GM12865 (cell line): ENCODE results near the gene SERPINA1.

ENCODE experiments used
- DNase-seq: peaks from one replicate; pipeline ENCODE4 v3.0.0; 2010; ENCODE audit warnings: low read depth
- H3K4me3 ChIP-seq: 2 replicates; pipeline ENCODE4 v1.5.1; 2011; ENCODE audit warnings: mild to moderate bottlenecking, low read depth, low read length, control low read depth
- CTCF ChIP-seq: IDR thresholded peaks from 2 replicates; pipeline ENCODE4 v1.5.1; 2011; ENCODE audit warnings: low read length, control low read depth, low read depth, inconsistent platforms; ENCODE audit not compliant: insufficient read depth; ENCODE audit errors: missing control alignments

Gene SERPINA1

GRCh38 chr14:94388027-94388383 is 397 bp downstream of the SERPINA1 start:
- DNase-seq = no peak

GRCh38 chr14:94387051-94388026 is 1.1 kb downstream of the SERPINA1 start:
- no peak for TF ChIP-seq CTCF
- H3K4me3 ChIP-seq = no peak overlapping the region
- no peak for DNase-seq

More at GRCh38 chr14:94388027-94388383, 397 bp downstream of the SERPINA1 start:
- TF ChIP-seq CTCF = no peak
- no peak overlapping the region for H3K4me3 ChIP-seq

- no peak for TF ChIP-seq CTCF
- DNase-seq = no peak
- no peak overlapping the region for H3K4me3 ChIP-seq
Measured at GRCh38 chr14:94386085-94387031, 2.0 kb downstream of the SERPINA1 start.

GRCh38 chr14:94385553-94386057 is 2.8 kb downstream of the SERPINA1 start:
- no peak for TF ChIP-seq CTCF
- DNase-seq = no peak
- no peak overlapping the region for H3K4me3 ChIP-seq

- H3K4me3 ChIP-seq = no peak overlapping the region
- TF ChIP-seq CTCF = no peak
- no peak for DNase-seq
Measured at GRCh38 chr14:94384342-94384741, 4.1 kb downstream of the SERPINA1 start.

GRCh38 chr14:94383777-94384176 is 4.6 kb downstream of the SERPINA1 start:
- no peak for DNase-seq
- TF ChIP-seq CTCF = no peak
- no peak overlapping the region for H3K4me3 ChIP-seq
